Spleen (tissue), 11 donors: Measurements from ENCODE around the gene STK24. TPM values are rescaled to one million over a fixed set of nuclear protein-coding genes. Genes with fewer than 3 reads are reported as not detected.

ENCODE experiments used
- DNase-seq: peaks from one replicate; pipeline ENCODE4 v3.0.0-alpha.2; 2020
- H3K27ac ChIP-seq, 8 donors: fragments of 200-600 bp; sonication (generic) in 7 of 8; 1 replicate in 4 of 8; 2 replicates in 4 of 8; pipeline versions ENCODE4 v1.5.0 to v1.8.0; 2016 to 2021; ENCODE audit warnings: inconsistent platforms in 4 of 8, mild to moderate bottlenecking in 4 of 8, moderate library complexity in 1 of 8
- H3K27me3 ChIP-seq, 7 donors: fragments of 200-600 bp; sonication (generic) in 6 of 7; replicated peaks in 1 of 7; 1 replicate in 4 of 7; 2 replicates in 3 of 7; pipeline versions ENCODE4 v1.5.0 to v1.8.0; 2016 to 2021; ENCODE audit warnings: inconsistent platforms in 3 of 7, mild to moderate bottlenecking in 1 of 7
- H3K36me3 ChIP-seq, 6 donors: fragments of 200-600 bp; sonication (generic) in 5 of 6; 1 replicate in 4 of 6; 2 replicates in 2 of 6; pipeline versions ENCODE4 v1.5.0 to v1.8.0; 2016 to 2021; ENCODE audit warnings: inconsistent platforms in 2 of 6
- H3K4me1 ChIP-seq, 6 donors: fragments of 200-600 bp; sonication (generic) in 5 of 6; 1 replicate in 3 of 6; 2 replicates in 3 of 6; pipeline versions ENCODE4 v1.5.0 to v1.8.0; 2016 to 2021; ENCODE audit warnings: inconsistent platforms in 3 of 6
- H3K4me3 ChIP-seq, 8 donors: fragments of 200-600 bp; sonication (generic) in 7 of 8; 1 replicate in 4 of 8; 2 replicates in 4 of 8; pipeline versions ENCODE4 v1.5.0 to v1.8.0; 2016 to 2021; ENCODE audit warnings: inconsistent platforms in 4 of 8, mild to moderate bottlenecking in 4 of 8, moderate library complexity in 2 of 8
- H3K9me3 ChIP-seq, 8 donors: fragments of 200-600 bp; sonication (generic) in 7 of 8; 1 replicate in 4 of 8; 2 replicates in 4 of 8; pipeline versions ENCODE4 v1.5.0 to v1.8.0; 2016 to 2021; ENCODE audit warnings: inconsistent platforms in 4 of 8
- POLR2A ChIP-seq, 3 donors: fragments of 450-650 bp; IDR thresholded peaks; one replicate each; pipeline ENCODE4 v1.5.1; 2017; ENCODE audit warnings: antibody characterized with exemption in 3 of 3, mild to moderate bottlenecking in 1 of 3
- POLR2AphosphoS5 ChIP-seq, 3 donors: sonication (generic); formaldehyde crosslinking; IDR thresholded peaks; one replicate each; pipeline ENCODE4 v1.5.1; 2017; ENCODE audit warnings: antibody characterized with exemption in 3 of 3
- WGBS, 5 donors: extraction: QIAGEN DNeasy Blood & Tissue Kit in 3 of 5; methylation state at CpG; one replicate each; pipeline versions ENCODE4 v1.1.5 to v1.1.7; 2013 to 2018; 5-methylcytosine and 5-hydroxymethylcytosine counted together
- intact Hi-C: fragments of 100-400 bp; cut with DNase I; formaldehyde crosslinking; loops from one replicate; pipeline ENCODE4 v1.15.0; 2023; ENCODE audit warnings: low total_unique reads
- polyA plus RNA-seq, 3 donors: library from polyadenylated mRNA; stranded (reverse); fragments of 200-250 nt; gene quantifications; one replicate each; pipeline ENCODE4 v1.2.1, GENCODE V29; 2013
- total RNA-seq, 7 donors: library from RNA; depleted of rRNA in 3 of 7; stranded (reverse); fragments of >200 nt in 3 of 7; fragmentation: NEBNext Ultra II Directional in 4 of 7; extraction: Animal tissue kit (Norgen Biotek cat#: 25700) in 4 of 7; gene quantifications; one replicate each; pipeline versions ENCODE4 v1.1.0 to v1.2.1, GENCODE V29; 2016 to 2021
- TF ChIP-seq, protein P1 (sequence below), 11 experiments: fragments of 200-600 bp in 7 of 11; fragments of 450-650 bp in 4 of 11; sonication (generic) in 4 of 11; IDR thresholded peaks in 8 of 11; conservative IDR thresholded peaks in 3 of 11; 1 replicate in 7 of 11; 2 replicates in 4 of 11; pipeline versions ENCODE4 v1.4.0 to v1.8.0; 2016 to 2021; ENCODE audit warnings: antibody characterized with exemption in 11 of 11, inconsistent platforms in 4 of 11, mild to moderate bottlenecking in 1 of 11
- donor health status: healthy with polysubstance abuse.
- donor health status: DM: no; HTN: no; CAD: no; lungs with moderate emphysema.
- donor health status: DM: no; HTN: no; CAD: no.
- donor health status: Bipolar disorder and iron deficiency.
- donor health status: healthy.
- donor health status: DM: no; HTN: no; CAD: no.
- donor health status: DM: yes; HTN: yes; CAD: no.

The STK24 gene
- total and polyA plus RNA-seq, 10 donors: 36.5 to 132 (median 94.5) TPM

DNA sequence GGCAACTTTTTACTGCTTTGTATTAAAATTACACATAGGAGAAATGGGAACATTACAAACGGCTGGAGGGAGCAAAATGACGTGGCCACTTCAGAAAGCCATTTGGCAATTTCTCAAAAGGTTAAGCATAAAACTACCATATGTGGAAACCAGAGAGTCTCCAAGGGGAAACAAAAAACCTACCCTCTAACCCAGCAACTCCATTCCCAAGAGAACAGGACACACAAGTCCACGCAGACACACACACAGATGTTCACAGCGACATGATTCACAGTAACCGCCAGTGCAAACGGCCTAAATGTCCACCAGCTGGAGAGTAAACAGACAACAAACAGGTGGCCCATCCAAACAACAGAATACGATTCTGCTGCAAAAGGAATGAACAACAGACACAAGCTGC lies 37.2 kb downstream of the STK24 start:
- Histone ChIP-seq H3K27ac (no peak overlapping the region), H3K4me3 (no peak overlapping the region), H3K36me3 (peaks cover 0 to 19% (median 0%) of the 10 kb centered on the region in 6 donors), H3K27me3 (no peaks in the 10 kb centered on the region), H3K4me1 (peaks cover 56 to 100% (median 92%) of the 10 kb centered on the region in 6 donors), H3K9me3 (no peaks in the 10 kb centered on the region)
- no peak for DNase-seq
- intact Hi-C loops: no loop called here
- WGBS, 5 donors: 78 to 87% (median 82%) methylated on average over 7 of the region's 7 CpGs
- TF ChIP-seq, protein P1, sequence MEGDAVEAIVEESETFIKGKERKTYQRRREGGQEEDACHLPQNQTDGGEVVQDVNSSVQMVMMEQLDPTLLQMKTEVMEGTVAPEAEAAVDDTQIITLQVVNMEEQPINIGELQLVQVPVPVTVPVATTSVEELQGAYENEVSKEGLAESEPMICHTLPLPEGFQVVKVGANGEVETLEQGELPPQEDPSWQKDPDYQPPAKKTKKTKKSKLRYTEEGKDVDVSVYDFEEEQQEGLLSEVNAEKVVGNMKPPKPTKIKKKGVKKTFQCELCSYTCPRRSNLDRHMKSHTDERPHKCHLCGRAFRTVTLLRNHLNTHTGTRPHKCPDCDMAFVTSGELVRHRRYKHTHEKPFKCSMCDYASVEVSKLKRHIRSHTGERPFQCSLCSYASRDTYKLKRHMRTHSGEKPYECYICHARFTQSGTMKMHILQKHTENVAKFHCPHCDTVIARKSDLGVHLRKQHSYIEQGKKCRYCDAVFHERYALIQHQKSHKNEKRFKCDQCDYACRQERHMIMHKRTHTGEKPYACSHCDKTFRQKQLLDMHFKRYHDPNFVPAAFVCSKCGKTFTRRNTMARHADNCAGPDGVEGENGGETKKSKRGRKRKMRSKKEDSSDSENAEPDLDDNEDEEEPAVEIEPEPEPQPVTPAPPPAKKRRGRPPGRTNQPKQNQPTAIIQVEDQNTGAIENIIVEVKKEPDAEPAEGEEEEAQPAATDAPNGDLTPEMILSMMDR (IDR thresholded peaks at IDR 0.05 in 8 of 11, conservative IDR thresholded peaks at IDR 0.05 in 3 of 11): no peak
- TF ChIP-seq POLR2A (IDR thresholded peaks at IDR 0.05): no peak
- no peak for TF ChIP-seq POLR2AphosphoS5 (IDR thresholded peaks at IDR 0.05)

DNA sequence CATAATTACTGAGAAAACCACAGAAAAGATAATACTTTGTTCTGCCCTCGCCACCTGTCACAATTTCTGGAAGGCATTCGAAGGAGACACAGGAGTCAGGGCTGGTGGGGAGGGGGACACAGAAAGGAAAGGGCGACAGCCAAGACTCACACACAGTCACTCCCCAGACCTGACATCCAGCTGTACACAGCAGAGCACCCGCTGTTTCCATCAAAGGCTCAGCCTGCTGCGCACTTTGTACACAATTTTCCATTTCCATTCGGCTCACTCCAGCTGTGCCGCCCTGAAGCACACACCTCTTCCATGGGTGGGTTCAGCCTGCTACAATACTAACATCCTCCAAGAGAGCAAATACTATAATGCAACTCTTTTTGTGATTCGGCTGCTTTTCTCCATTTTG lies 38.0 kb downstream of the STK24 start:
- Histone ChIP-seq H3K27me3 (no peaks in the 10 kb centered on the region), H3K4me3 (no peak overlapping the region), H3K4me1 (peaks cover 50 to 100% (median 89%) of the 10 kb centered on the region in 6 donors), H3K9me3 (no peaks in the 10 kb centered on the region), H3K27ac (no peak overlapping the region), H3K36me3 (peaks cover 0 to 19% (median 0%) of the 10 kb centered on the region in 6 donors)
- intact Hi-C loops: no loop called here
- DNase-seq: no peak
- no peak for TF ChIP-seq POLR2AphosphoS5 (IDR thresholded peaks at IDR 0.05)
- no peak for TF ChIP-seq POLR2A (IDR thresholded peaks at IDR 0.05)
- TF ChIP-seq, protein P1 (IDR thresholded peaks at IDR 0.05 in 8 of 11, conservative IDR thresholded peaks at IDR 0.05 in 3 of 11): no peak
- 87 to 94% (median 88%) methylated on average over 8 of the region's 8 CpGs for WGBS, 5 donors

DNA sequence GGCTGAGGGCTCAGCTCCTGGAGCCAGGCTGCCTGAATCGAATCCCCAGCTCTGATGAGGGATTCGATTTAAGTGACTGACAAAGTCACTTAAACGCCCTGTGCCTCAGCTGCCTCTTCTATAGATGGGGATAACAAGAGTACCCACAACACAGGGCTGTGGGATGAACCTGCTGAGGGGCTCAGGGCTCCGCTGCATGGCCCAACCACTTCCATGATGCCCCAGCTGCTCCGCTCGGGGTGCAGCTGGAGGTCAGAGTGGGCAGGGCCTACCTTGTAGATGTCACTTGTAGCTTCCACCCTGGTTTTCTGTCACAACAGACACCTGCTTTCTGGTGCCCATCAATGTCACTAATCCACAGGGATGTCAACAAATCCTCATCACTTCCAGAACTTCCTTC lies 39.2 kb downstream of the STK24 start:
- DNase-seq: no peak
- no peak for TF ChIP-seq POLR2AphosphoS5 (IDR thresholded peaks at IDR 0.05)
- TF ChIP-seq, protein P1 (IDR thresholded peaks at IDR 0.05 in 8 of 11, conservative IDR thresholded peaks at IDR 0.05 in 3 of 11): no peak
- no peak for TF ChIP-seq POLR2A (IDR thresholded peaks at IDR 0.05)
- H3K4me1 ChIP-seq: peaks cover 40 to 100% (median 81%) of the 10 kb centered on the region in 6 donors
- H3K27ac ChIP-seq: no peak overlapping the region
- H3K27me3 ChIP-seq: no peaks in the 10 kb centered on the region
- 77 to 96% (median 88%) methylated on average over 3 to 6 of the region's 6 CpGs for WGBS, 5 donors
- intact Hi-C loops: no loop called here
- no peak overlapping the region for H3K4me3 ChIP-seq
- H3K36me3 ChIP-seq: peaks cover 0 to 19% (median 0%) of the 10 kb centered on the region in 6 donors
- no peaks in the 10 kb centered on the region for H3K9me3 ChIP-seq

GRCh38 chr13:98537306-98537705 lies 39.6 kb downstream of the STK24 start:
- peak overlapping the region in 2 of 8 donors; percentile 23 to 24 for H3K27ac ChIP-seq
- peaks cover 0 to 19% (median 0%) of the 10 kb centered on the region in 6 donors for H3K36me3 ChIP-seq
- no peak for DNase-seq
- intact Hi-C loops: no loop called here
- peaks cover 35 to 100% (median 77%) of the 10 kb centered on the region in 6 donors for H3K4me1 ChIP-seq
- 90 to 97% (median 93%) methylated on average over 11 to 14 of the region's 14 CpGs for WGBS, 5 donors
- TF ChIP-seq, protein P1 (IDR thresholded peaks at IDR 0.05 in 8 of 11, conservative IDR thresholded peaks at IDR 0.05 in 3 of 11): no peak
- TF ChIP-seq POLR2AphosphoS5 (IDR thresholded peaks at IDR 0.05): peak in 1 of 3 donors; percentile 30
- no peaks in the 10 kb centered on the region for H3K9me3 ChIP-seq
- H3K27me3 ChIP-seq: no peaks in the 10 kb centered on the region
- no peak overlapping the region for H3K4me3 ChIP-seq
